GM21786 (cell line): ENCODE results near the gene RXRA.

Source experiments
- ATAC-seq: cut with Tn5 transposase; IDR thresholded peaks from one replicate; pipeline ENCODE4 v1.9.1; 2021; ENCODE audit not compliant: unreplicated experiment

RXRA gene

DNA sequence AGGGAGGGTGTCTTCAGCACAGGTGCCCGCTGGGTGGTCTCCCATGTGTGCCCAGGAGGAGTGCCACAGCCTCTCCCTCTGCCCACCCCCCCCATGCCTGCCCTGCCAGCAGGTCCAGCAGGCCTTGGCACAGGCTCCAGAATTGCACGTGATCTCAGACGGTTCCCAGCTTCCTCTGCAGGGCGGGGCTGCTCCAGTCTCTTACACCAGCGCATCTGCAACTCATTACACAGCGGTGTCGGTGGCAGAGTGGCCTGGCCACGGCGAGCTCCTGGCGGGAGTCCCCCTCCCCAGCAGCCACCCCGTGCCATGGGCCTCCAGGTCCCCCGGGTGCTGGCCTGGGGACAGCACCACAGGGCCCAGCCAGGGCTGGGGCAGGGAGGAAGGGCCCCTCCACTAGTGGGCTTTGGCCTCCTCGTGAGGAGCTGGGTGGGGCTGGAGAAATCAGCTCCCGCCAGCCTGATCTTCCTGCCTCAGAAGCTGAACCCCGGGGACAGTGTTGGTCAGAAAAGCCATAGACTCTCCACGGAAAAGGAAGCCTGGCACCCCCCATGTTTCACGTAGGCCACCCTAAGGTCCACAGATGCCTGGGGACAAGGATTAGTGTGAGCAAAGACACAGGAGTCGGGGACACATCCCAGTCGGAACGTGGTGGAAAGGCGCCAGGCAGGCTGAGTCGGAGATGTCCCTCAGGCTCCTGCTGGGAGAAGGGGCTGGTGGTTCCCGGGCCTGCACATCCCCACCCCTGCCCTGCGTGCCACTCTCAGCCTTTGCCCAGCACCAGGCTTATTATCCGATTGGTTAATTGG, 40.2 kb downstream of the RXRA start:
- no peak for ATAC-seq

DNA sequence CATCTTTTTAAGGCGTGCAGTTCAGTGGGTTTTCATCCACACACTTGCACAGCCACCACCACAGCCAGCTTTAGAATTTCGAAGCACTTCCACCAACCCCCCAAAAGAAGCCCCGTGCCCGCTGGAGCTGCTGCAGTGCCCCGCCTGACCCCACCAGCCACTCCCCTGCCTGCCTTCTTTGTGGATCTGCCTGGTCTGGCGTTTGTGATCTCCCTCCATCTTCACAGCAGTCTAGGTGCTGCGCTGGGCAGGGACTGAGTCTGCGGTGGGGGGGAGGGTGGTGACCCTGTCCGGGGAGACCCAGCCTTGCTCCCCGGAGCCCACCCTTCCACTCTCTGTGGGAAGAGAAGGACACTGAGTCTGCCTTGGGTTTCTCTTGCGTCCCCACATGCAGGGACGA, 40.8 kb downstream of the RXRA start:
- no peak for ATAC-seq

GRCh38 chr9:134367791-134368490, 41.7 kb downstream of the RXRA start:
- no peak for ATAC-seq

GRCh38 chr9:134368571-134368970, 42.3 kb downstream of the RXRA start:
- no peak for ATAC-seq

DNA sequence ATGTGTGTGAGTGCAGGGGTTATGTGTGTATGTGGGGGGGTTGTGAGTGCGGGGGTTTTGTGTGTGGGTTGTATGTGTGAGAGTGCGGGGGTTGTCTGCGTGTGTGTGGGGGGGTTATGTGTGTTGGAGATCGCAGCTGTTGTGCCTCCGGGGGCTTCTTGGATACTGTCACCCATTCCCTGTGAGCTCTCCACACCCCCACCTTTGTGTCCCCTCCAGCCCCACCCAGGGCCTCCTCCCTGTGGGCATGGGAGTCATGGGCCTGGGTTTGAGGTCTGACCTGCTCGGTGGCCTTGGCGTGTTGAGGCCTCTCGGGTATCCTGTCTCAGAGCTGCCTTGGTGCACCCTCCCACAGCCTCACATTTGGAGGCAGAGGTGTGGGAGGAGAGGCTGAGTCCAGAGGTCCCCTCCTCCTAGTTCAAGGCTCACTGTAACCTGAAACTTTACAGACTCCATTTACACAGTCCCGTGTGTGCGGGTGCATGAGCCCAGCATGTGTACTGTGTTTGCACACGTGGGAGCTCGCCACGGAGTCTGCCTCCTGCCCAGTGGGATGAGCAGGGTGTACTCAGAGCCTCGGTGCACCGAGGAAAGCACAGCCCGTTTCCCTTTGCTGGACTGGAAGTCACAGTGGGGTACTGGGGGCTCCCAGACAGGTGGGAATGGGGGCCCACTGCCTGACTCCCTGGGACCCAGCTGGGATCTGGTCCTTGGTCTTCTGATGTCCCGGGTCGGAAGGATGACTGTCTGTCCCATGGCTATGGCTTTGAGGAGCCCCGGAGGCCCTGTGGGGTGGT, 43.4 kb downstream of the RXRA start:
- ATAC-seq: no peak

- no peak for ATAC-seq
These were observed 43.9 kb downstream of the RXRA start for GRCh38 chr9:134370213-134370492.

DNA sequence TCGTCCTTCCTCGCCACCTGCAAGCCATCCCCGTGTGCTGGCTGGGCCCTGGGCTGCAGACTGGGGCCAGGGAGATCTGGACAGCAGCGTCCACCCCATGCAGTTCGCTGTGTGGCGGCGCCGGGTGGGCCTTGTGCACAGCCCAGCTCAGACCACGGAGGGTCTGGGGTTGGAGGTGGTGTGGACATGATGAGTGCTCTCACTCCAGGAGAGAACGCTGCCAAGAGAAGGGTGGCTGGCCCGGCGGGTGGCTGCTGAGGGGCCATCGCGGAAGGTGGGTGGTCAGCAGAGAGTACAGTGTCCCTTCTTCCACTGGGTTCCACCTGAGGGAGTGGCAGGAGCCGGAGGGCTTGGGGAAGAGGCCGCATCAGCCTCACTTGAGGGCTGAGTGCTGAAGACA, 44.4 kb downstream of the RXRA start:
- no peak for ATAC-seq

DNA sequence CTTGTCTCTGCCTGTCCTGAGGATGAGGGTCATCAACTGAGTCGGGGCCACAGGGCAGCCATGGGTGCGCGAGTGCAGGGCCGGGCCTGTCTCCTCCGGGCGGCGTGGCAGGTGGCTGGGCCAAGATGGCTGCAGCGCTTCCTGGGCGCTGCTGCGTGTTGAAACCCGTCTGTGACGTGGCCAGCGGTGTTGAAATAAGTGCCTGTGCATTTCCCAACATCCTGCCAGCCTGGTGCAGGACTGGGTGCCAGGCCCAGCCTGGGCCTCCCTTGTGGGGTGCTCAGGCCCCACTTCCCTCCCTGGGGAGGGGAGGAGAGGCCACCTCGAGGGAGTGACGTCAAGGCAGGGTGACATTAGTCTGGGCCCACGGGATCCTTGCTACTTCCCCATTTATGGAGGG, 45.5 kb downstream of the RXRA start:
- no peak for ATAC-seq

GRCh38 chr9:134372581-134373267, 46.5 kb downstream of the RXRA start:
- no peak for ATAC-seq

- ATAC-seq: no peak
These were observed 47.0 kb downstream of the RXRA start for GRCh38 chr9:134373269-134373668.

DNA sequence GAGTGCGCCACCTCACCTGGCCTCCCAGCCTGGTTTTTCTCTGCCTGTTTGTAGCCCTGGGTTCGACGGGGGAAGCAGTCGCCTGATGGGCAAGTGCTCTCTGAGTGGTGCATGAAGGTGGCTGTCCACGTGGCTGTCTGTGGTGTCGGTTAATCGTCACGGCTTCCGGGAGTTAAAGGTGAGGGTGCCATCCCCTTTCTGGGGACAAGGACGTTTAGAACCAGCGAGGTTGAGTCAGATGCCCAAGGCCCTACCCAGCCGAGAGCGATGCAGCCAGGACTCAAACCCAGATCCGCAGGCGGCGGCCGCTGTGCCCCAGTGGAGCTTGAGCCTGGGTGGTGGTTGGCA, 47.7 kb downstream of the RXRA start:
- no peak for ATAC-seq

DNA sequence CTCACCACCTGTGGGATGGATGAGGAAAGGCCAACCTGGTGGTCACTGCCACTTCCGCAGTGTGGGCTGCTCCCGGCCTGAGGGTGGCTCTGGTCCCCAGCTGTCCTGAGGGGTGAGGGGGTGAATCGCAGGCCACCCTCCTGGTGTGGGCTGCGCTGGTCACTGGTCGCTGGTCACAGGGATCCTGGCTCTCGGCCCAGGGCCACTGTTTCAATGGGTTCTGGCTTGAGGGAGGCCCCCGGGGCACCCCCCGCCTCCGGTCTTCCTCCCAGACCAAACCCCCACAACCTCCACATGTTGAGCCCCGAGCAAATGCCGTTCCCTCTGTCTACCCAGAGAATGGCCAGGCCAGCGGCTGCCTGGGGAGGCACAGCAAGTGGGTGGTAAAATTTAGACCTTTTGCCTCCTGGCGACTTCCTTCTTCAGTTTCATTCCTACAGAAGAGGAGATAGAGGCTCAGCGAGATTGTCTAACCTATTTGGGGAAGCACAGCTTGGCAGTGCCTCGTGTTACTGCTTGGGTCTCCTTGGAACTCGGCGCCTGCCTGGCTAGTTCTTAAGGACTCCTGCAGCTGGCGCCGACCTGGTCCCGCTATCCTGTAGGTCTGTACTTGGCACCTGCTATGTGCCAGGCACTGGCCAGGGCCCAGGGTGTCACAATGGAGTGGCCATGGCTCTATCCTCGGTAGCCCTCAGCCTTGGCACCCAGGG, 48.2 kb downstream of the RXRA start:
- no peak for ATAC-seq

DNA sequence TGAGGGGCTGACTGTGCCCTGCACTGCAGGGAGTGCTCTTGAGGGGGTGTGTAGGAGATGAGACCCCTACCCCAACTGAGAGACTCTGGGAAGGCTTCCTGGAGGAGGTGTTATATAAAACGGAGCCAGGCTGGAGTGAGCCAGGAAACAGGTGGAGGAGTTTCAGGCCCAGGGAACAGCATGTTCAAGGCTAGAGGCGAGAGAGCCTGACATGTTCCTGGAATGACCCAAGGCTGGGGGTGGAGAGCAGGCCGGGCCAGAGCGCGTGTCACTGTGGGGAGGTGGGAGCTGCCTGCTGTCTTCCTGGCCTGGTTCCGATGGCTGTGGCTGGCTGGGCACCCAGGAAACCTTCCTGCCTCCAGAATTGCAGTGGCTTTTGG, 48.7 kb downstream of the RXRA start:
- ATAC-seq: no peak

- ATAC-seq: no peak
These were observed 49.5 kb downstream of the RXRA start for GRCh38 chr9:134375430-134376385.

DNA sequence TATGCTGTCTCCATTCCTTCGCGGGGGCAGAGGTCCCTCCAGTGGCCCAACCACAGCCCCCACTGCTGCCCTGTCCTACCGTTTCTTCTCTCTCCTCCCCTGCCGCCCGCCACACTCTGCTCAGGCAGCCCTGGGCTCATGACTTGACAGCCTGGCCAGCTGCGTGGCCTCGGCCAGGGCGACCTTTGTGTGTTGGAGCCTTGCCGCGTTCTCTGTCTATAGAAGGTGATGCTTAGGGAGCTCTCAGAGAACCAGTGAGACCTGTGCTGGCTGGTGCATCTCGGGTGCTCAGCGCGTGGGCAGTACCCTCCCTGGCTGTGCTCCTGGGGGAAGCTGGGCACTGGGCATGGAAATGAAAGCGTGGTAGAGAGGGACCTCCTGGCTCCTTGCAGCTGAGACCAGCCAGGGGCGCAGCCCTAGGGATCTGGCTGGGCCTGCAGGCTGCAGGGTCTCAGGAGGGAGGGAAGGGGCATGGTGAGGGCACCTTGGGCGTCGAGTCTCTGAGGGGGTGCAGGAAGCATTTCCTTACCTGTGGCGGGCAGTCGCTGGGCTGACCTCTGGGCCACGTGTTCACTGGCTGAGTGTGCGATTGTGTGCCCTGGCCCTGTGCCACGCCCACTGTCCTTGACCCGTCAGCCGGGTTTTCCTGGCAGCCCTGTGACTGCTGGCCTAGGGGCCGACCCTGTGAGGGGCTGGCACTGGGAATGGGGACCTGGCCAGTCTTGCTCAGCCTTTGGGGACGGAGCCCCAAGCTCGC, 50.3 kb downstream of the RXRA start:
- no peak for ATAC-seq

- no peak for ATAC-seq
These were observed 50.9 kb downstream of the RXRA start for GRCh38 chr9:134377143-134377484.

DNA sequence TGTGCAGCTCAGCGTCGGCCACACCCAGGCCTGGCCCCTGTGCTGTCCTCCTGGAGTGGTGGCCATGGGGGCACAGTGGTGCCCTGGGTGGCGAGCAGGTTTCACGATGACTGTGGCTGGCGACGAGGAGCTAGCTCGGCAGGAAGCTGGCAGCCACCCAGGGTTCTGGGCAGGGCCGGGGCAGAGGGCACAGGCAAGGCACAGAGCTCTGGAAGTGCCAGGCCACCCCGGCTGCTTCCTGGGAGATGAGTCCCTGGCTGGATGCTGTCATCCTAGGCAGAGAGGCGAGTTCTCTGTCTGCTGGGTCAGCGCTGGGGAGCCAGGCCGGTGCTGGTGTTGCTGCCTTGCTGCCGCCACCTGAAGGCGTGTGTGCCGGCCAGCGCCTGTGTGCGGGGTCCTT, 51.7 kb downstream of the RXRA start:
- no peak for ATAC-seq

DNA sequence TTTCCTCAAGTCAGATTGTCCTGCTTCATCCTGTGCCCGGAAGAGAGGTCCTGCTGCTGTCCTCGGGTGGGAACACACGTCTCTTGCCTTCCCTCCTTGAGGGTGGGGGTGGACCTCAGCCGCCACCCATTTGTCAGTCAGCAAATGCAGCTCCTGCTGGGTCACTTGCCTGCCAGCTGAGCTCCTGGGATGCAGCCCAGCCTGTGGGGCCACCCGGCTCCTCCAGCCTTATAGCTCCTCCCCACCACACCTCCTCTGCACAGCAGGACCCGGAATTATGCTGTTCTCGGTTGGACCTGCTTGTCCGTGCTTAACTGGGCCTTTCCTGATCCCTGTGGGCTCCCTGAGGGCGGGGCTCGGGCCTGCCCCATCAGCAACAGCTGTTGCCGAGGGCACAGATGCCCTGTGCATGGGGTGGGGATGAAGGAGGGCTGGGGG, 52.7 kb downstream of the RXRA start:
- no peak for ATAC-seq

DNA sequence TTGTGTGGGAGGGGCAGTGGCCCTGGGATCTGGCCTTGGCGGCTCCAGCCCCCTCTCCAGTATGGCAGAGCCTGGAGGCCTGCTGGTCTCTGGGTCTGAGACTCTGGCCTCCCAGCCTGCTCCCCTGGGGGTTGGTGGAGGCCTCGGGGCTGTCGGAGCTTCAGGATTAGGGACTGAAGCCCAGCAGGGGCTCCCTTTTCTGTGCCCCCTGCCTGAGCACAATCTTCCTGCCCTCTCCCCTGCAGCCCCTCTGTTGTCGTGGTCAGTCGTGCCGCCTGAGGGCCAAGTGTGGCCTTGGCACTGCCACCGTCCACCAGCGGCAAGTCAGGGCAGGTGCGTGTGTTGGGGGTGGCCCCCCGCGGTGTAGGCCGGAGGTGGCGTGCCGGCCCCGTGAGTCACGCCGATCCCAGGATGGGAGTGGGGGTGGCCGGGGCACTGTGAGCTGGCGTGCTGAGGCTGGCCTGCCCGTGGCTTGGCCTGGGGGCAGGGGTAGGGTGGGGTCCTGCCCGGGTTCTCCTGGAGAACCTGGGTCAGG, 53.6 kb downstream of the RXRA start:
- ATAC-seq: no peak
